Vagina (tissue), 2 donors: Measurements from ENCODE around the gene TRIM26. TPM values are rescaled to one million over a fixed set of nuclear protein-coding genes. Genes with fewer than 3 reads are reported as not detected.

Experiments used
- DNase-seq, 2 donors: peaks; one replicate each; pipeline ENCODE4 v3.0.0-alpha.2; 2017; ENCODE audit errors: extremely low spot score in 2 of 2
- H3K27ac ChIP-seq: fragments of 200-600 bp; sonication (generic); one replicate; pipeline ENCODE4 v1.5.1; 2019
- H3K27me3 ChIP-seq: fragments of 200-600 bp; sonication (generic); one replicate; pipeline ENCODE4 v1.5.1; 2019
- H3K36me3 ChIP-seq, 2 donors: fragments of 200-600 bp; sonication (generic); one replicate each; pipeline ENCODE4 v1.5.1; 2017 to 2019
- H3K4me1 ChIP-seq: fragments of 200-600 bp; sonication (generic); one replicate; pipeline ENCODE4 v1.5.1; 2019
- H3K4me3 ChIP-seq, 2 donors: fragments of 200-600 bp; sonication (generic); 1 replicate in 1 of 2; 2 replicates in 1 of 2; pipeline ENCODE4 v1.5.1; 2016 to 2019
- H3K9me3 ChIP-seq: fragments of 200-600 bp; sonication (generic); one replicate; pipeline ENCODE4 v1.5.1; 2019
- CTCF ChIP-seq, 3 experiments: fragments of 450-650 bp in 2 of 3; fragments of 200-600 bp in 1 of 3; sonication (generic) in 1 of 3; IDR thresholded peaks; one replicate each; pipeline ENCODE4 v1.5.1; 2017 to 2019; ENCODE audit warnings: antibody characterized with exemption in 3 of 3, mild to moderate bottlenecking in 2 of 3, moderate library complexity in 2 of 3
- POLR2A ChIP-seq, 2 donors: fragments of 450-650 bp; IDR thresholded peaks; one replicate each; pipeline ENCODE4 v1.6.1; 2017; ENCODE audit warnings: antibody characterized with exemption in 2 of 2, mild to moderate bottlenecking in 2 of 2, moderate library complexity in 2 of 2
- POLR2AphosphoS5 ChIP-seq, 2 donors: sonication (generic); formaldehyde crosslinking; IDR thresholded peaks; one replicate each; pipeline ENCODE4 v1.9.0; 2017; ENCODE audit warnings: antibody characterized with exemption in 2 of 2, mild to moderate bottlenecking in 2 of 2, low read depth in 1 of 2; ENCODE audit not compliant: insufficient read depth in 1 of 2
- intact Hi-C: fragments of 100-400 bp; cut with DNase I; formaldehyde crosslinking; loops from one replicate; pipeline ENCODE4 v1.15.1; 2023
- total RNA-seq: library from RNA; depleted of rRNA; stranded (reverse); fragments of >200 nt; gene quantifications from one replicate; pipeline ENCODE4 v1.2.3, GENCODE V29; 2016

Gene TRIM26
- total RNA-seq, 1 donor from 2014 or later = 35.4 TPM

DNA sequence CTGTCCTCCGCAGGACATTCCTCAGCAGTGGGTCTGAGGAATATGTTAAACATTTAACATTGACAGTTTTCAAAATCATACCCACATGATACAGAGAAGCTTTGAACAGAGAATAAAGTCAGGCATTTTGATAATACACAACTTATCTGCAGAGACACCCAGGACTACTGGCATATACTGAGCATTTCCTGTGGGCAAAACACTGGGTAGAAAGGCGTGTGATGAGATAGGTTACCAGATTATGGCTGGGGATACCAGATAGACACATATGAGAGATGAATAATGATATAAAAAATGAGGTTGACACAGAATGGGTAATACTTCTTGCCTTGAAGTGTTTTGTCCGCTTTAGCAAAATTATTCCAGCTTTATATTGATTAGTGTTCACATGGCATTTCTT is 31.4 kb upstream of the TRIM26 start:
- Histone ChIP-seq H3K9me3 (no peaks in the 10 kb centered on the region), H3K27ac (no peak overlapping the region), H3K27me3 (no peaks in the 10 kb centered on the region), H3K4me3 (no peak overlapping the region), H3K36me3 (no peaks in the 10 kb centered on the region), H3K4me1 (no peaks in the 10 kb centered on the region)
- TF ChIP-seq CTCF (IDR thresholded peaks at IDR 0.05) = no peak
- TF ChIP-seq POLR2A (IDR thresholded peaks at IDR 0.05) = no peak
- TF ChIP-seq POLR2AphosphoS5 (IDR thresholded peaks at IDR 0.05; ENCODE audit: insufficient read depth in 1 of 2, low read depth in 1 of 2) = no peak
- no peak for DNase-seq
- intact Hi-C loops = no loop called here

- TF ChIP-seq POLR2A (IDR thresholded peaks at IDR 0.05) (no peak), POLR2AphosphoS5 (IDR thresholded peaks at IDR 0.05; ENCODE audit: insufficient read depth in 1 of 2, low read depth in 1 of 2) (no peak)
- Histone ChIP-seq H3K4me3 (no peak overlapping the region), H3K27ac (no peak overlapping the region), H3K36me3 (no peaks in the 10 kb centered on the region), H3K9me3 (no peaks in the 10 kb centered on the region), H3K4me1 (no peaks in the 10 kb centered on the region), H3K27me3 (no peaks in the 10 kb centered on the region)
- DNase-seq = no peak
- intact Hi-C loops = no loop called here
Observed at GRCh38 chr6:30238178-30238795, 25.1 kb upstream of the TRIM26 start.

GRCh38 chr6:30234356-30234755 is 21.1 kb upstream of the TRIM26 start:
- TF ChIP-seq CTCF (IDR thresholded peaks at IDR 0.05) (no peak), POLR2AphosphoS5 (IDR thresholded peaks at IDR 0.05; ENCODE audit: insufficient read depth in 1 of 2, low read depth in 1 of 2) (no peak), POLR2A (IDR thresholded peaks at IDR 0.05) (no peak)
- no peak for DNase-seq
- Histone ChIP-seq H3K27me3 (no peaks in the 10 kb centered on the region), H3K4me3 (no peak overlapping the region), H3K27ac (no peak overlapping the region), H3K4me1 (no peaks in the 10 kb centered on the region), H3K9me3 (no peaks in the 10 kb centered on the region), H3K36me3 (no peaks in the 10 kb centered on the region)
- intact Hi-C loops = no loop called here

DNA sequence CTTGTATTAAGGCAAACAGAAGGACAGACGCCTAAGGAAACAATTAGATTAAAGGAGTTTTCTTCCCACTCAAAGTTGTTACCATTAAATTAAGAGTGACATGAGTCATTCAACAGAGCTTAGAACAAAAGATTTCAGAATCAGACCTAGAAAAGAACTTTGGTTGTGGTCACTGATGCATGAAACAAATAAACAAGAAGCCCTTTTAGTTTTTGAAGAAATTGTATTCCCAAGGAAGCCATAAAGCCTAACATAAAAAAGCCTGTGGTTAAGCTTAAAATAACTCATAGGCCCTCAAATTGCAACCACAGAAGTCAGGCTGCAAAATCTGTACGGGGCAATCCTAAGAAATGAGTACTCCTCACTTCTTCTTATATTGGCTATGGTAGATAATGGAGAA is 17.9 kb upstream of the TRIM26 start:
- intact Hi-C loops = no loop called here
- no peak for DNase-seq
- TF ChIP-seq CTCF (IDR thresholded peaks at IDR 0.05) = no peak
- TF ChIP-seq POLR2AphosphoS5 (IDR thresholded peaks at IDR 0.05; ENCODE audit: insufficient read depth in 1 of 2, low read depth in 1 of 2) = no peak
- no peak for TF ChIP-seq POLR2A (IDR thresholded peaks at IDR 0.05)

GRCh38 chr6:30227763-30228487 is 14.7 kb upstream of the TRIM26 start:
- Histone ChIP-seq H3K27me3 (no peaks in the 10 kb centered on the region), H3K36me3 (no peaks in the 10 kb centered on the region), H3K27ac (no peak overlapping the region), H3K9me3 (no peaks in the 10 kb centered on the region), H3K4me1 (no peaks in the 10 kb centered on the region), H3K4me3 (no peak overlapping the region)
- intact Hi-C loops = no loop called here
- TF ChIP-seq POLR2AphosphoS5 (IDR thresholded peaks at IDR 0.05; ENCODE audit: insufficient read depth in 1 of 2, low read depth in 1 of 2) = no peak
- no peak for TF ChIP-seq CTCF (IDR thresholded peaks at IDR 0.05)
- TF ChIP-seq POLR2A (IDR thresholded peaks at IDR 0.05) = no peak
- DNase-seq = no peak

More for the DNA sequence above, 17.9 kb upstream of the TRIM26 start:
- no peak overlapping the region for H3K27ac ChIP-seq
- H3K27me3 ChIP-seq = no peaks in the 10 kb centered on the region
- H3K4me1 ChIP-seq = no peaks in the 10 kb centered on the region
- H3K9me3 ChIP-seq = no peaks in the 10 kb centered on the region
- H3K4me3 ChIP-seq = no peak overlapping the region
- H3K36me3 ChIP-seq = no peaks in the 10 kb centered on the region
